ENCODE data around the gene TMPRSS4.

Gene TMPRSS4

DNA sequence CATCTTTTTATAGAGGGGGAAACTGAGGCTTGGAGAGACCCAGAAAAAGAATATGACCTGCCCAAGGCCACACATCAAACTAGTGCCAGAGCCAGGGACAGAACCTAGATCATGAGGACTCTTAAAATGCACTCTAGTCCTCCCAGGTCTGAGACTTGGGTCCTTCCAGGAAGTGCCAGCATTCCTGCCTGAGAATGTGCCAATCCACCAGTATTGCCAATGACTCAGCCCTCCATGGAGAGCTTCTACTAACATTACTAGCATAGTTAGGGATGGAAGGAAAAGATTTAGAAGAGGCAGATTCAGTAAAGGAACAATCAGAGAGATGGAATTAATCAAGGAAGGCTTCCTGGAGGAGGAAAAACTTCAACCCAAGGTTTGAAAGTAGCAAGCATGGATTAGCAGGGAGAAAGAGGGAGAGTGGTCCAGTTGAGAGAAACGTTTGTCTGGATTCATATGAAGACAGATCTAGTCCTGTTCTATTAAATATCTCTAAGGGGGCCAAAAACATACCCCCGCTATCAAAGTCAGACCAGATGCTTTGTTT is 30.0 kb downstream of the TMPRSS4 start:
- DNase-seq, result no peak

DNA sequence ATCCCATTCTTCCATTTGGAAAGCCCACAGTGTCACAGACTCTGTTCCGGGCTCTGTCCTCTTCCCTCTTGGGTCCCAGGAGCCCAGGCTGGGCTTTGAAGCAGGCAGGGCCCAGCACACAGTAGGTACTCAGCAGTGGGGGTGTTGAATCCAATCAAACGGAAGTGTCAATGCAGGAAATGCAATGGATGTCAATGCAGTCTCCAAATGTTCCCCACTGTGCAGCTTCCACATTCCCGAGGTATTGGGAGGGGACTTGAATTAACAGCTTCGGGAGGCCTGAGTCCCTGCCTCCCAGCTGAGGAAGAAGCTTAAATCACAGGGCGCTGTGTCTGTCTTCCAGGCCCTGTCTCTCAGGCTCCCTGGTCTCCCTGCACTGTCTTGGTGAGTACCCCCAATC is 31.6 kb downstream of the TMPRSS4 start:
- no peak for DNase-seq

DNA sequence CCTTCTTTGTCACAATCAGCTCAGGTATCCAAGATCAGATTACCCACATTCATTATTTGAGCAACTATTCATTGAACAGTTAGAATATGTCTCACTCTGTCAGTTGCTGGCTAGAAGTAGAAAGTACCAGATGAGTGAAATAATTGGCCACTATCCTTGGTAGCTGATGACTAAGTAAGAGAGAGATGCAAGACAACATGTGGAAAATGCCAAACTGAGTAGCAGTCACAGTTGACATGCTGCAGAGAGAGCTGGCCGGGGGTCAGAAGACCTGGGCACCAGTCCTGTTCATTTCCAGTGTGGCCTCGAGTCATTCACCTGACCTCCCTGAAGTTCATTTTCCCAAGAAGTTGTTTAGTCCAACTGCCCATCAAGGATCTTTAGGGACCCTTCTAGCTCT is 32.4 kb downstream of the TMPRSS4 start:
- no peak for DNase-seq

GRCh38 chr11:118111019-118111743 is 34.3 kb downstream of the TMPRSS4 start:
- no peak for DNase-seq

DNA sequence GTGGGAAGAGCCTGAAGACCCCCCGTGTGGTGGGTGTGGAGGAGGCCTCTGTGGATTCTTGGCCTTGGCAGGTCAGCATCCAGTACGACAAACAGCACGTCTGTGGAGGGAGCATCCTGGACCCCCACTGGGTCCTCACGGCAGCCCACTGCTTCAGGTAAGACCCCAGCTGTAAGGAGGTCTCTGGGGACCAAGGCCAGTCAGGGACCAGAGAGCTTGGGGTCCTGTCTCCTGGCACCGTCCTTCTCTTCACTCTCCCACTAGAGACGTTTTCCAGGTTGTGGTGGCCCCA is 34.8 kb downstream of the TMPRSS4 start:
- no peak for DNase-seq

- no peak for DNase-seq
Observed at GRCh38 chr11:118112711-118113430, 36.0 kb downstream of the TMPRSS4 start.

DNA sequence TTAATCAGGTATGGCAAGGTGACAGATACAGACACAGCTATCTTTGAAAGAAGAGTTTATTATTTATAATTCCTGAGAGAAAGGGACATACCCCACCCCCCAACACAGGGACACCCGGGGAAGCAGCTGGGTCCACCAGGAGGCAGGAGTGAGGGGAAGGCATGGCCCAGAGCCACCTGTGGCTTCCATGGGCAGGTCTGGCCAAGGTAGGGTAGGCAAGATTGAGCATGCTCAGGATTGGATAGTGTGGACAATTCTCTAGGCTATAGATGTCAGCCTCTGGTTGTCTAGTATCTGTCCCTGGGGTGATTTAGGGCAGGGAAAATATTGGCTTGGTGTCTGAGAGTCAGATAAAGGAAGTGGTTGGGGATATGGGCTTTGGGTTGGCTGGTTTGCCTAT is 37.4 kb downstream of the TMPRSS4 start:
- DNase-seq, result no peak

GRCh38 chr11:118115048-118115447 is 38.2 kb downstream of the TMPRSS4 start:
- DNase-seq, result no peak

DNA sequence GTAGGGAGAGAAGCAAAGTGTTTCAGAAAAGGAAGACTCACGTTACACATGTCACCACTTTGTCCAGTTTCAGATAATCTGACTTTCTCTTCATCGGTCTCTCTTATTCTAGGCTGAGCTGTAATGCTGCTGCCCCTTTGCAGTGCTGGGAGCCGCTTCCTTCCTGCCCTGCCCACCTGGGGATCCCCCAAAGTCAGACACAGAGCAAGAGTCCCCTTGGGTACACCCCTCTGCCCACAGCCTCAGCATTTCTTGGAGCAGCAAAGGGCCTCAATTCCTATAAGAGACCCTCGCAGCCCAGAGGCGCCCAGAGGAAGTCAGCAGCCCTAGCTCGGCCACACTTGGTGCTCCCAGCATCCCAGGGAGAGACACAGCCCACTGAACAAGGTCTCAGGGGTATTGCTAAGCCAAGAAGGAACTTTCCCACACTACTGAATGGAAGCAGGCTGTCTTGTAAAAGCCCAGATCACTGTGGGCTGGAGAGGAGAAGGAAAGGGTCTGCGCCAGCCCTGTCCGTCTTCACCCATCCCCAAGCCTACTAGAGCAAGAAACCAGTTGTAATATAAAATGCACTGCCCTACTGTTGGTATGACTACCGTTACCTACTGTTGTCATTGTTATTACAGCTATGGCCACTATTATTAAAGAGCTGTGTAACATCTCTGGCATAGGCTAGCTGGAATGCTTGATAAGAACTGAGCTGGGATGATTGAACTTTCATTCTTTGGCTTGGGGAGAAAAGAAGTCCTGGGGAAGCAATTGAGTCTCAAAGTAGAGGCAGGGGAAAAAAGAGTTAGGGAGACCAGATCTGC is 41.1 kb downstream of the TMPRSS4 start:
- no peak for DNase-seq

DNA sequence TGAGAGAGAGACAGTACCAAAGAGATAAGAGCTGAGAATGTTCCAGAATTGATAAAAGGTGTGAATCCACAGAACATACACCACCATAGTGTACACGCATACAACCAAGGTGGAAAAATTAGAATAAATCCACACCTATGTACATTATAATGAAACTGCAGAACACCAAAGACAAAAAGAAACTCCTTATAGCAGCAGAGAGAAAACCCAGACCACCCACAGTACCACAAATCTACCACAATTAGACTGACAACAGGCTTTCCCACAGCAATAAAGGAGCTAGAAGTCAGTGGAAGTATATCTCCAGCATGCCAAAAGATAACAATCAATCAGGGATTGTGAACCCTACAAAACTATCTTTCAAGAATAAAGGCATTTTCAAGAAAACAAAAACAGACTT is 43.9 kb downstream of the TMPRSS4 start:
- DNase-seq, result no peak

DNA sequence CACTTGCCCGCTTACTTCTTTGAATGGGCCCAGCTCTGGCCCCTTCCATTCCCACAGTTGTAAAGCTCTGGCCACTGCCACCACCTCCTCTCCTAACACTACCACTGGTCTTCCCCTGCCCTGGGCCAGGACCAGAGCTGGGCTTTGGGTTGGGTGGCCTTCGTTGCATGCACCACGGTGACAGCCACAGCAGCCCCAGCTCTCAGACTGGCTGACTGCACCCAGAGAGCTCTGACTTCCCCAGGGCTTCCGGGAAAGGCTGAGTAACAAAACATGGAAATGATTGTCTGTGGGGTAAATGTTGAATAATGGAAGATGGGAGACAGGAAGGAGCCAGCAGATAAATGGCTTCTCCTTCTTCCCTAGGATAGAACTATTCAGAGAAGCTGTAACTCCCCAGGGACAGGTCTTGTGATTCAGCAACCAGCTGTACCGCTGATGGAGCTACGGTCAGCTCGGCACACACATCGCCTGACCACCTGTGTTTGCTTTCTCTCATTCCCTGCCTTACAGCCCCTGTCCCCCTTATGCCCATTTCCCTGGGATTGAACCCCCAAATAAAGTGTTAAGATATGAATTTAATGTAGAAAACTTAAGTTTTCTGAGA is 48.2 kb downstream of the TMPRSS4 start:
- no peak for DNase-seq

- DNase-seq, result no peak
Observed at GRCh38 chr11:118126082-118126838, 49.4 kb downstream of the TMPRSS4 start.

- DNase-seq, result no peak
Observed at GRCh38 chr11:118128310-118128709, 51.4 kb downstream of the TMPRSS4 start.

DNA sequence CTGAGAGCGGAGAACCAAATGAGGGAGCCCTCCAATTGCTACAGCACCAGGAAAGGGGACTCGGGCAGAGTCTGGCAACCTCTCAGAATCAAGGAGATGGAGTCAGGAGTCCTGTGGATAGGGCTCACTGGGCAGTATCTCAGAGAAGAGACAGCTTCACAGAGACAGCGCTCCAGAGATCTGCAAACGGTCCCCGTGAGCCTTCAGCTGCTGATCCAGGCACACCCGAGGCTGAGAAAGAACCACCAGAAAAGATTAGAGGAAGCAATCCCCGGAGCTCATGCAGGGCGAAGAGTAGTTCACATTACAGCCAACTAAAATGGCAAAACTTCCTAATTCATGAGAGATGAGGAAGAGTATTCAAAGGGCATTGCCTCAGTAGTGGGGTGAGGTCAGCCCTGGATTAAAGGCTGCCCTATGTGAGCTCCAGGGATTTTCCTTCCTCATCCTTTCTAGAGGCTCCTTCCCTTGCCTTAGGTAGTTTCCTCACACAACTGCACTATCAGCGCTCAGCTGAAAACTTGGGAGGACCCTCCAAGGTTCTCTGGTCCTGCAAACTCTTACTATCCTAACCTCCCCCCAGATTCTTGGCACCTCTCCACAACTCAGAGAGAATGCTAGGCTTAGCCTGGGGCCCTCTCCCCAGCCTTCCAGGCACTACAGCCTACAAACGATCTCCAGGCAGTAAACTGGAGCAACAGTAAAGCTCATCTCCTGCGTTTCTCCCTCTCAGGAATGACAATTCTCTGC is 52.0 kb downstream of the TMPRSS4 start:
- no peak for DNase-seq

DNA sequence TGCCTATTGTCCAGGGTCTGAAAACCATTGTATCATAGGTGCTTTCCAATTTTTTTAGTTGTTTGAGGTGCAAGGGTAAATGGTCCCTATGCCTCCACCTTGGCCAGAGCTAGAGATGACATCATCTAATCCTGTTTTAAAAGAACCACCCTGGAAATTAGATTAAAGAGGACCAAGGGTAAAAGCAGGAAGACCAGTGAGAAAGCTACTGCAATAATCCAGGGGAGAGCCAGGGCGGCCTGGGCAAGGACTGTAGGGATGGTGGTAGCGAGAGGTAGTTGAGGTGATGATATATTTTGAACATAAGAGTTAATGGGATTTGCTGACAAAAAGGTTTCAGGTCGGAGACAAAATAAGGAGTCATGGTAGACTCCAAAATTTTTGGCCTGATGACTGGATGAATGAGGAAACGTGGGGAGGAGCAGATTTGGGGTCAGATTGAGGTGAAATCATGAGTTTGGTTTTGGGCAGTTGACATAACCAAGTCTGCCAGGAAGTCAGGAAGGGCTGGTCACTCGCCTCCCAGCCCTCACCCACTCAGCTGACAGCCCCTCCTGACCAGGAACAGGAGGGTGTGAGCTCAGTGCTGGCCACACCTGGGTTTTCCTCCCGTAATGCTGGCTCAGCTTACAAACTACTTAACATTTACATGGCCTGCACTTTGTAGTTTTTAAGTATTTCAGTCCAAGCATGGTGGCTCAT is 52.7 kb downstream of the TMPRSS4 start:
- no peak for DNase-seq

GRCh38 chr11:118132385-118133151 is 55.7 kb downstream of the TMPRSS4 start:
- no peak for DNase-seq

- no peak for DNase-seq
Observed at GRCh38 chr11:118133816-118134215, 56.9 kb downstream of the TMPRSS4 start.

- DNase-seq, result no peak
Observed at GRCh38 chr11:118135051-118135795, 58.3 kb downstream of the TMPRSS4 start.

DNA sequence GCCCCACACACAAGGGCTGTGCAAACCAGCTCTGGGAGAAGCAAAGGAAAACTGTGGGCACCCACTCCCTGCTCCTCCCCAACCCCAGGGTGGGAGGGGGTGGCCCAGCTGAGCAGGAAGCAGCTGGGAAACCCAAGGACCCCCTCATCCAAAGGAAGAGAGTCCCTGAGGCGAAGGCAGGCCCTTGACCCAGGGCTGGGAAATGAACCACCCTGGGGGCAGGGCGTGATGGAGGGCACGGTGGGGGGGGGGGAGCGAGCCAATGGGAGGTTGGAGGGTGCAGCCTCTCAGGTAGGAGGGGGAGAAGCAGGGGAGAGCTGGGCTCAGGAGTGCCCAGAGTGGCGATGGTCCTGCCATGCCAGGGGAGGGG is 58.9 kb downstream of the TMPRSS4 start:
- no peak for DNase-seq

DNA sequence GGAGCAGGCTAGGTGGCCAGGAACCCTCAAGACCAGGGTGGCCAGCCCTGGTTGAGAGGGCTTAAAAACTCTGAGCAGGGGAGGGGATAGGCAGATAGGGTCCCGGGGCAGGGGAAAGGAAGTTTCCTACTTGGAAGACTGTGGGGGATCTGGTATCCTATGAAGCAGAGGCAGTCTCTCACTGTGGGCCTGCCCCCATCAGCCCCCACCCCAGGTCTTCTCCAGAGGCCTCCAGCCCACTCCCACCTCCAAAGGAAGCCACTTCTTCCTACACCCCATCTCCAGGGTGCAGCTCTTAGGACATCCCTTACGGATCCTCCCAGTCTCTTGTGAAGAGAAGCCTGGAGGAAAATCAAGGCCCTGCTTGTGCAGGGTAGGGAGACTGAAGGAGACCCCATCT is 59.5 kb downstream of the TMPRSS4 start:
- no peak for DNase-seq
